RWPE2 (cell line): ENCODE measurements around the gene TBL1XR1.

ENCODE experiments used
- ATAC-seq: fragments of 200-7000 bp; cut with Tn5 transposase; 3 replicates; pipeline ENCODE4 v1.9.1; 2021; ENCODE audit warnings: low read depth
- DNase-seq: peaks from one replicate; pipeline ENCODE4 v3.0.0-alpha.2; 2020; ENCODE audit warnings: low spot score
- H3K27ac ChIP-seq: fragments of 450-650 bp; 2 replicates; pipeline ENCODE4 v1.5.1; 2017; ENCODE audit warnings: mild to moderate bottlenecking; ENCODE audit not compliant: poor library complexity, severe bottlenecking
- H3K27me3 ChIP-seq: fragments of 250-450 bp; sonication (Bioruptor Pico); 2 replicates; pipeline ENCODE4 v1.5.1; 2021; ENCODE audit warnings: mild to moderate bottlenecking, moderate library complexity; ENCODE audit not compliant: insufficient read depth, poor library complexity, severe bottlenecking
- H3K36me3 ChIP-seq: fragments of 250-450 bp; sonication (Bioruptor Pico); 2 replicates; pipeline ENCODE4 v1.5.1; 2020; ENCODE audit warnings: low read depth, mild to moderate bottlenecking, moderate library complexity
- H3K4me1 ChIP-seq: fragments of 250-450 bp; sonication (Bioruptor Pico); 2 replicates; pipeline ENCODE4 v1.5.1; 2021; ENCODE audit warnings: mild to moderate bottlenecking, moderate library complexity; ENCODE audit not compliant: insufficient read depth, poor library complexity, severe bottlenecking
- H3K4me3 ChIP-seq: fragments of 250-450 bp; sonication (Bioruptor Pico); 2 replicates; pipeline ENCODE4 v1.5.1; 2021; ENCODE audit warnings: mild to moderate bottlenecking, moderate library complexity; ENCODE audit not compliant: severe bottlenecking
- H3K9me3 ChIP-seq: fragments of 250-450 bp; sonication (Bioruptor Pico); 2 replicates; pipeline ENCODE4 v1.5.1; 2021; ENCODE audit warnings: mild to moderate bottlenecking, moderate library complexity; ENCODE audit not compliant: severe bottlenecking
- TF ChIP-seq, protein P1 (sequence below): fragments of 450-650 bp; IDR thresholded peaks from one replicate; pipeline ENCODE4 v1.5.1; 2017; ENCODE audit warnings: mild to moderate bottlenecking, moderate library complexity; ENCODE audit not compliant: poor library complexity, severe bottlenecking

Gene TBL1XR1

GRCh38 chr3:176977331-176977730 is 220.0 kb downstream of the TBL1XR1 start:
- TF ChIP-seq, protein P1, sequence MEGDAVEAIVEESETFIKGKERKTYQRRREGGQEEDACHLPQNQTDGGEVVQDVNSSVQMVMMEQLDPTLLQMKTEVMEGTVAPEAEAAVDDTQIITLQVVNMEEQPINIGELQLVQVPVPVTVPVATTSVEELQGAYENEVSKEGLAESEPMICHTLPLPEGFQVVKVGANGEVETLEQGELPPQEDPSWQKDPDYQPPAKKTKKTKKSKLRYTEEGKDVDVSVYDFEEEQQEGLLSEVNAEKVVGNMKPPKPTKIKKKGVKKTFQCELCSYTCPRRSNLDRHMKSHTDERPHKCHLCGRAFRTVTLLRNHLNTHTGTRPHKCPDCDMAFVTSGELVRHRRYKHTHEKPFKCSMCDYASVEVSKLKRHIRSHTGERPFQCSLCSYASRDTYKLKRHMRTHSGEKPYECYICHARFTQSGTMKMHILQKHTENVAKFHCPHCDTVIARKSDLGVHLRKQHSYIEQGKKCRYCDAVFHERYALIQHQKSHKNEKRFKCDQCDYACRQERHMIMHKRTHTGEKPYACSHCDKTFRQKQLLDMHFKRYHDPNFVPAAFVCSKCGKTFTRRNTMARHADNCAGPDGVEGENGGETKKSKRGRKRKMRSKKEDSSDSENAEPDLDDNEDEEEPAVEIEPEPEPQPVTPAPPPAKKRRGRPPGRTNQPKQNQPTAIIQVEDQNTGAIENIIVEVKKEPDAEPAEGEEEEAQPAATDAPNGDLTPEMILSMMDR, result no peak

DNA sequence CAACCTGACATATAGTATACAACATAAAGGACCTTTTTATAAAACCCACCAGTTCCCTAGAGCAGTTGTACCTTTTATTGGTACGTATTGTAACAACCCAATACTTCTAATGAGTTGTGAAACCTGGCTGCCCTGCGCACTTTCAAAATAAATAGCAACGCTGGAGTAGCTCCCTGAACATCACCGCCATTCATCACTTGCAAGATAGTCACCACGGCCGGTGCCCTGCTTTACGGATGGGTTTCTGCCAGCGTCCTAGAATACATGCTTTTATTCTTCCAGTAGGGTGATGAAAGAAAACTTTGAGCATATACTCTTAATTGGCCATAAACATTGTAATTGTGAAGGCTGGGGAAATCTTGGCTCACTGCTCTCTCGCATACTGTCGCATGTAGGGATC is 220.7 kb downstream of the TBL1XR1 start:
- H3K27ac ChIP-seq, result no peak overlapping the region
- H3K4me3 ChIP-seq, result no peak overlapping the region
- no peak for DNase-seq
- no peak for ATAC-seq
- H3K4me1 ChIP-seq, result peaks cover 7% of the 10 kb centered on the region
- TF ChIP-seq, protein P1, result no peak
- H3K9me3 ChIP-seq, result no peaks in the 10 kb centered on the region
- H3K27me3 ChIP-seq, result no peaks in the 10 kb centered on the region
- no peaks in the 10 kb centered on the region for H3K36me3 ChIP-seq

More at GRCh38 chr3:176977331-176977730, 220.0 kb downstream of the TBL1XR1 start:
- Histone ChIP-seq H3K27ac (no peak overlapping the region), H3K4me3 (no peak overlapping the region), H3K9me3 (no peaks in the 10 kb centered on the region), H3K27me3 (no peaks in the 10 kb centered on the region), H3K36me3 (no peaks in the 10 kb centered on the region), H3K4me1 (peaks cover 7% of the 10 kb centered on the region)
- DNase-seq (no peak), ATAC-seq (no peak)

- Histone ChIP-seq H3K9me3 (no peaks in the 10 kb centered on the region), H3K27me3 (no peaks in the 10 kb centered on the region), H3K4me3 (no peak overlapping the region), H3K27ac (no peak overlapping the region), H3K36me3 (no peaks in the 10 kb centered on the region), H3K4me1 (peaks cover 7% of the 10 kb centered on the region)
- ATAC-seq (no peak), DNase-seq (no peak)
- TF ChIP-seq, protein P1, result no peak
These were observed 223.0 kb downstream of the TBL1XR1 start for GRCh38 chr3:176974279-176974678.

DNA sequence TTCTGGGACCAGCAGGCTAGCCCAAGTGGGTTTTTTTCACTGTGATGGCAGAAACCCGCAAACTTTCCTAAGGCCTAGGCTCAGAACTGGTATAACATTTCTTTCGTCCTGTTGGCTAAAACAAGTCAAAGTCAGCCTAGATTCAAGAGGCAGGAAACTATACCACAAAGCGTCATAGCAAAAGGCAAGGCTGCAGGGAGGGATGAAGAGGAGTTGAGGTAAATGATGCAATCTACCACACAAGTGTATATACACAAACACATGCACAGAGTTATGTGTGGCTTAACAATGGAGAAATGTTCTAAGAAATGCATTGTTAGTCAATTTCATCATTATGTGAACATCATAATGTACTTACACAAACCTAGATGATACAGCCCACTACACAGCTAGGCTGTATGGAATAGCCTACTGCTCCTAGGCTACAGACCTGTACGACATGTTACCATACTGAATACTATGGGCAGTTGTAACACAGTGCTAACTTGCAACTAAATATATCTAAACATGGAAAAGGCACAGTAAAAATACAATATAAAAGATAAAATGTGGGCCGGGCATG is 225.6 kb downstream of the TBL1XR1 start:
- Histone ChIP-seq H3K4me1 (peaks cover 3% of the 10 kb centered on the region), H3K9me3 (no peaks in the 10 kb centered on the region), H3K27ac (no peak overlapping the region), H3K27me3 (no peaks in the 10 kb centered on the region), H3K4me3 (no peak overlapping the region), H3K36me3 (no peaks in the 10 kb centered on the region)
- DNase-seq (no peak), ATAC-seq (no peak)
- TF ChIP-seq, protein P1, result no peak

- ATAC-seq (no peak), DNase-seq (no peak)
- Histone ChIP-seq H3K27me3 (no peaks in the 10 kb centered on the region), H3K4me1 (peaks cover 3% of the 10 kb centered on the region), H3K27ac (no peak overlapping the region), H3K36me3 (no peaks in the 10 kb centered on the region), H3K4me3 (no peak overlapping the region), H3K9me3 (no peaks in the 10 kb centered on the region)
- TF ChIP-seq, protein P1, result no peak
These were observed 226.5 kb downstream of the TBL1XR1 start for GRCh38 chr3:176970770-176971169.
